Astrocyte of the spinal cord (primary cell): ENCODE results near the gene RORC.

Source experiments
- DNase-seq: peaks from one replicate; pipeline ENCODE4 v3.0.0; 2011; ENCODE audit warnings: low read depth, low spot score
- H3K4me3 ChIP-seq: 2 replicates; pipeline ENCODE4 v1.5.1; 2011; ENCODE audit warnings: low read depth, mild to moderate bottlenecking, low read length, moderate library complexity
- in situ Hi-C: cut with HindIII; loops from 2 replicates; pipeline ENCODE4 v1.10.0; 2017; ENCODE audit warnings: low sequenced_read_pairs
- TF ChIP-seq, protein P1 (sequence below): IDR thresholded peaks from 2 replicates; pipeline ENCODE4 v1.5.1; 2012; ENCODE audit warnings: low read depth, mild to moderate bottlenecking, low read length, inconsistent platforms

RORC gene

DNA sequence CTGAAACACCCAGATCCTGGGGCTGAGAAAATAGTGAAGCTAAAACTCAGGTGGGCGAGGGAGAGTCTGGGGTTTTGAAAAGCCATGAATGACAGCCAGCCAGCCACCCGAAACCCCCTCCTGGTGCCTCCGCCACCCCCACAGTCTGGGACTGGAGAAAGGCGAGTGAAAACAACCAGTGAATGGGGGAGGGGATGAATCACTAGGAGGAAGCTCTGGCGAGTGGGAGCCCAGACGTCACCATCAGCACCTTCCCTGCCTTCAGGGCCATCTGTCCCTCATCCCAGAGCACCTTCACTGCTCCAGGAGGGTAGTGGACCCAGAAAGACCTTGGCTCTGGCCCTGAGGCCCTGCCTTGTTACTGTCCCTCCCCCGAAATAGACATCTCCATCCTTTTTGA, 9.2 kb downstream of the RORC start:
- H3K4me3 ChIP-seq: no peak overlapping the region
- no peak for DNase-seq
- TF ChIP-seq, protein P1, sequence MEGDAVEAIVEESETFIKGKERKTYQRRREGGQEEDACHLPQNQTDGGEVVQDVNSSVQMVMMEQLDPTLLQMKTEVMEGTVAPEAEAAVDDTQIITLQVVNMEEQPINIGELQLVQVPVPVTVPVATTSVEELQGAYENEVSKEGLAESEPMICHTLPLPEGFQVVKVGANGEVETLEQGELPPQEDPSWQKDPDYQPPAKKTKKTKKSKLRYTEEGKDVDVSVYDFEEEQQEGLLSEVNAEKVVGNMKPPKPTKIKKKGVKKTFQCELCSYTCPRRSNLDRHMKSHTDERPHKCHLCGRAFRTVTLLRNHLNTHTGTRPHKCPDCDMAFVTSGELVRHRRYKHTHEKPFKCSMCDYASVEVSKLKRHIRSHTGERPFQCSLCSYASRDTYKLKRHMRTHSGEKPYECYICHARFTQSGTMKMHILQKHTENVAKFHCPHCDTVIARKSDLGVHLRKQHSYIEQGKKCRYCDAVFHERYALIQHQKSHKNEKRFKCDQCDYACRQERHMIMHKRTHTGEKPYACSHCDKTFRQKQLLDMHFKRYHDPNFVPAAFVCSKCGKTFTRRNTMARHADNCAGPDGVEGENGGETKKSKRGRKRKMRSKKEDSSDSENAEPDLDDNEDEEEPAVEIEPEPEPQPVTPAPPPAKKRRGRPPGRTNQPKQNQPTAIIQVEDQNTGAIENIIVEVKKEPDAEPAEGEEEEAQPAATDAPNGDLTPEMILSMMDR: no peak
- in situ Hi-C loops: no loop called here

DNA sequence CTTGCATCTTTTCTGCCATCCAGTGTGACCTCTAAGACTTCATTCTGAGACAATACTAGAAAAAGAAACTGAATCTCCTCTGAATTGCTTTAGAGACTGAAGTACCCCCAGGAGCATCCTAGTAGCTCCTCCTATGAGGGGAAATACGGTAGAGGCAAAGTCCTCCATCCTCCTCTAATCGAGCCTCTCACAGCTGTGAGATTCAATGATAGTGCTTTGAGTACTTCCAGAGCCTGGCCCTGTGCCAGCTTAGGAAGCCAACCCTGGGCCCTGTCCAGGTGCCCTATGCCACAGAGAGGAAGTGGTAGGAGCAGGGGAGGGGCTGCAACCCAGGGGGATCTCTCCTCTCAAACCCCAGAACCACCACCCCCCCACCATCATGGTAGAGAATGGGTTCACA, 10.7 kb downstream of the RORC start:
- H3K4me3 ChIP-seq: no peak overlapping the region
- TF ChIP-seq, protein P1: no peak
- in situ Hi-C loops: no loop called here
- no peak for DNase-seq

DNA sequence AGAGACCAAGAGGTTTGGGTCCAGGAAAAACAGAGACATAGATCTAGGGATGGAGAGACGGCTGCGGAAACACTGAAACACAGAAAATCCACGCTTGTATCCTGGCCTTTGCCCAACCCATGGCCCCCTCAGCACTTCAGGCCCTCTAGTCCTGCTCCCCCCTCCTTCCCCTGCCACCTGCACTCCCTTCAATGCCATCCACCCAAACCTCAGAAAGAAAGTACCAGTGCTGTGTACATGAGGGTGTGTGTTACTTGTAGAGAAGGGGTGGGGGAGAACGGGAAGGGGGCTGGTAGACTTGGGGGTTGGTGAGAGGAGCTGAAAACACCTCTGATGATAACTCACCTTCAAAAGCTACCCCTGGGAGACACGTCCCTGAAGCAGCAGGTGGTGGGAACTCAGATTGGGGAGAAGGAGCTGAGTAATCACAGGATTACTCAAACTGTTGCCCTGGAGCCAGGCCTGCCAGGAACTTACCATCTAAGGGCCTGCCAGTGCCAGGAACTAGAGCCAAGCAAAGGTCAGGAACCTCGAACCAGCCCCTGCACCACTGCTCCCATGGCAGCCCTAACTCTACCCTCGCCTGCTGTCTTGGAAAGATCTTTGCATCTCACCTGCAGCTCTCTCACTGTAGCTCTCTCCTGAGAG, 11.5 kb downstream of the RORC start:
- H3K4me3 ChIP-seq: no peak overlapping the region
- TF ChIP-seq, protein P1: no peak
- in situ Hi-C loops: no loop called here
- DNase-seq: no peak

DNA sequence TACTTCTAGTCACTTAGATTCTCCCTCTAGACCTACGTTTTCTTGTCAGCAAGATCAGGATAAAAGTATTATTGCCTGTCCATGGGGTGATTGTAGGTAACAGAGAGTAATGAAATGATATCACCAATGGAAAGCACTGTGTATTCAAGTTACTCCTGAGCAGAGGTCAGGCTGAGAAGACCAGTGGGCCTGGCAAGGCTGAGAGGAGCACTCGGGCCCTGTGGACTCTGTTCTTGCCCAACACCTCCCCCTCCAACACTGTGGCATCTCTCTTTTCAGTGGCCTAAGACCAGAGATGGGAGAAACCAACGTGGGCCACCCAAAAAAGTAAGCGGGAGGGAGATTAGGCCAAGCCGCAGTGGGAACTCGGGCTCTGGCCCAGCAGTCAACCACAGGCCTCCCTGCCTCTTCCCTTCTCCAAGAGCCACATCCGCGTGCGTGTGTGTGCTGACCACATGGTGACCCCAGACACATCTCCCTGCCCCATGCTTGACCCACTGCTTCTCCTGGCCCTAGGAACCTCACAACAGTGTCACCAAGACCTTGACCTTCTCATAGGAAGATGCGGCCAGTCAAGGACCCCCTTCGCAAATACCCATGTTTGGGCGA, 12.3 kb downstream of the RORC start:
- no peak overlapping the region for H3K4me3 ChIP-seq
- in situ Hi-C loops: no loop called here
- no peak for DNase-seq
- TF ChIP-seq, protein P1: no peak

DNA sequence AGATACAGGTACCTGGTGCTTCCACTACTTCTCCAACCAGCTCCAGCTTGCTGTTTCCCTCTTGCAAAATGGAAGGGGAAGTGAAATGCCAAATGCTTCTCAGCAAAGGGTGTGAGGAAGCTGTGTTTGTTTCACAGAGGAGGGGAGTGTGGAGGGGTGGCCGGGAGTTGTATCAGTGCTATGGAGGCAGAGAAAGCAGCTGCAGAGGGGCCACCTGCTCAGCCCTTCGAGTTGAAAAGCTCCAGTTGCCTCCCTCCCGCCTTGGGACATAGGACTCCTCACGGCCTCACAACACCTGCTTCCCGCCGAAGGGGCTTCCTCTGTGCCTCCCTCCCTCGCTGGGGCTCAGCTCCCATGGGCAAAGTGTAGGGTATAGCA, 14.3 kb downstream of the RORC start:
- TF ChIP-seq, protein P1: no peak
- in situ Hi-C loops: no loop called here
- H3K4me3 ChIP-seq: no peak overlapping the region
- DNase-seq: no peak

DNA sequence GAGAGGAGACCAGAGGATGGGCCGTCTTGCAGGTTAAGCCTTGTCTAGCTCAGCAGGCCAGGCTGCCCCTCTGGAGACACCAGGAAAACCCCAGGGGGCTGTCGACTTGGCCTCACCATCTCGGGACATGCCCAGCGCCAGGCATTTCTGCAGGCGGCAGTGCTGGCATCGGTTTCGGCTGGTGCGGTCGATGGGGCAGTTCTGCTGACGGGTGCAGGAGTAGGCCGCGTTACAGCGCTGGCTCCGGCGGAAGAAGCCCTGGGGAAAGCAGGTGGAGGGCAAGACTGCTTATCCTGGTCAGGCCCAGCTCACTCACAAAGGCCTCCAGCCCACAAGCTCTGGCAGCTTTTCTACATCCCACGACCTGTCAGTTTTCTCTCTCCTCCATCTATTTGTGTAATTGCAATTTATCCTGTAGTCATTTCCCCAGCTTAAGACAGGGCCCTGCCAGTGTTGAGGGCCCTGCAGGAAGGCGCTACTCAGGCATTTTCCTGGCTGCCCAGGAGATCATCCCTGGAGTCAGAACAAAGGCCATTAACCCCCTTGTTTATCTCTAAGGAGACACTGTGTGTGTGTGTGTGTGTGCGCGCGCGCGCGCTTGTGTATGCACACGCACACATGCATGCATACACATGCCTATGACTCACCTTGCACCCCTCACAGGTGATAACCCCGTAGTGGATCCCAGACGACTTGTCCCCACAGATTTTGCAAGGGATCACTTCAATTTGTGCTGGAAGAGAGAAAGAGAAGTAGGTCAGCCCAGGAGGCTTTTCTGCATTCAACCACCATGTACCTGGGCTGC, 14.9 kb downstream of the RORC start:
- DNase-seq: no peak
- in situ Hi-C loops: no loop called here
- TF ChIP-seq, protein P1: no peak
- H3K4me3 ChIP-seq: no peak overlapping the region
